ENCODE measurements around the gene TRUB2.

The TRUB2 gene

DNA sequence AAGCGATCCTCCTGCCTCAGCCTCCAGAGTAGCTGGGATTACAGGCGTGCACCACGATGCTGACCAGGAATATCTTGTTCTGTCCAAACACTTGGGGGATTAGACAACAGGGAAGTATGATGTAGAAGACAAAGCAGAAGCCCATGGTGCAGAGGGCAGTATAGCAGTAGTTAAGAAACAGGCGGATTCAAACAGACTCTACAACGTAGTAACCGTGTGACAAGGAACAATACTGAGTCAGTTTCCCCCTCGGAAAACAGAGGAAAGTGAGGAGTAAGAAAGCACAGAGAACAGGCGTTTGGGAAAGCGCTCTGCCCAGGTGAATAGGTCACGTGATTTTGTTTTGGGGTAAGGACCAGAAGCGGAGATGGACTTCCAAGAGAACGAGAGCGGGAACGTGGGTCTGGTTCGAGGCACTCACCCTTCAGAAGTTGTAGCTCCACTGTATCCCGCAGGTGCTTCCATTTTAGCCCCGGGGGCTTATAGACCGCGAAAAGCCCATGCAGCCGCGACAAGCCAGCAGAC, 306 bp downstream of the TRUB2 start:
- TF ChIP-seq, protein P1, sequence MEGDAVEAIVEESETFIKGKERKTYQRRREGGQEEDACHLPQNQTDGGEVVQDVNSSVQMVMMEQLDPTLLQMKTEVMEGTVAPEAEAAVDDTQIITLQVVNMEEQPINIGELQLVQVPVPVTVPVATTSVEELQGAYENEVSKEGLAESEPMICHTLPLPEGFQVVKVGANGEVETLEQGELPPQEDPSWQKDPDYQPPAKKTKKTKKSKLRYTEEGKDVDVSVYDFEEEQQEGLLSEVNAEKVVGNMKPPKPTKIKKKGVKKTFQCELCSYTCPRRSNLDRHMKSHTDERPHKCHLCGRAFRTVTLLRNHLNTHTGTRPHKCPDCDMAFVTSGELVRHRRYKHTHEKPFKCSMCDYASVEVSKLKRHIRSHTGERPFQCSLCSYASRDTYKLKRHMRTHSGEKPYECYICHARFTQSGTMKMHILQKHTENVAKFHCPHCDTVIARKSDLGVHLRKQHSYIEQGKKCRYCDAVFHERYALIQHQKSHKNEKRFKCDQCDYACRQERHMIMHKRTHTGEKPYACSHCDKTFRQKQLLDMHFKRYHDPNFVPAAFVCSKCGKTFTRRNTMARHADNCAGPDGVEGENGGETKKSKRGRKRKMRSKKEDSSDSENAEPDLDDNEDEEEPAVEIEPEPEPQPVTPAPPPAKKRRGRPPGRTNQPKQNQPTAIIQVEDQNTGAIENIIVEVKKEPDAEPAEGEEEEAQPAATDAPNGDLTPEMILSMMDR (IDR thresholded peaks at IDR 0.05; ENCODE audit: low read depth, low read length, missing control alignments) = no peak
- DNase-seq (ENCODE audit: low read depth) = no peak

DNA sequence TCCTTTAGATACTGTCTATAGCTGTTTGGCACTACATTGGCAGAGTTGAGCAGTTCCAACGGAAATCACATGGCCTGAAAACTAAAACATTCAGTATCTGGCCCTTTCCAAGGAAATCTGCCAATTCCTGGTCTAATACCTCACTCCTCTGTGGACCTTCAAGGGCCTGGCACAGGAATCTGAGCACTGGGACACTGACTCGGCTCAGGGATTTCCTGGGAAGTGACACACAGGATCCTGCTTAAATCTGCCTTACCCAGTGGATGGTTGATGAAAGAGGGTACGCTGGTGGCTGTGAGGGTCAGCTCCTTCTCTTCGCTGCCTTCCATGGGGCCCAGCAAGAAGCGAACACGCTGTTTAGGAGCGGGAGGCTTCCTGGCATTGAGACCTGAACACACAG, 904 bp downstream of the TRUB2 start:
- in situ Hi-C loops (cut with HindIII; ENCODE audit: low sequenced_read_pairs) = no loop called here
- H3K4me3 ChIP-seq (ENCODE audit: low read depth, low read length) = peak overlapping the region; percentile 95
- TF ChIP-seq, protein P1 (IDR thresholded peaks at IDR 0.05; ENCODE audit: low read depth, low read length, missing control alignments) = no peak
- no peak for DNase-seq (ENCODE audit: low read depth)

More for the DNA sequence above, 306 bp downstream of the TRUB2 start:
- in situ Hi-C loops (cut with HindIII; ENCODE audit: low sequenced_read_pairs) = no loop called here
- peak overlapping the region; percentile 95 for H3K4me3 ChIP-seq (ENCODE audit: low read depth, low read length)

DNA sequence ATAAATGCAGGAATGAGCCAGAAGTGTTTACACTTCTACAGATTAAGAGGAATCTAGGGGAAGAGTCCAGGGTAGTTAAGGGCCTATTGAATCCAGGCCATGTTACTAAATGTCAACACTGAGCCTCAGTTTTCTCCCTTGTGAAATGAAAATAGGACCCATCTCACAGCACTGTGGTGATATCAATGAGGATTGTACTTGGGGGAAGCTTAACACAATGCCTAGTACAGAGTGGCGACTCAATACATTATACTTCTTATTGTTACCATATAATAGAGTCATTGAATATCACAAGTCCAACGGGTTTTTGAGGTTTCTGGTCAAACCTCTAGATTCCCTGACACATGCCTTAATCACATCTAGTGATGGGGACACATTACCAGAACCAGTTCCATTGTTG, 4.6 kb downstream of the TRUB2 start:
- H3K4me3 ChIP-seq (ENCODE audit: low read depth, low read length) = no peak overlapping the region
- TF ChIP-seq, protein P1 (IDR thresholded peaks at IDR 0.05; ENCODE audit: low read depth, low read length, missing control alignments) = no peak
- in situ Hi-C loops (cut with HindIII; ENCODE audit: low sequenced_read_pairs) = no loop called here
- no peak for DNase-seq (ENCODE audit: low read depth)

DNA sequence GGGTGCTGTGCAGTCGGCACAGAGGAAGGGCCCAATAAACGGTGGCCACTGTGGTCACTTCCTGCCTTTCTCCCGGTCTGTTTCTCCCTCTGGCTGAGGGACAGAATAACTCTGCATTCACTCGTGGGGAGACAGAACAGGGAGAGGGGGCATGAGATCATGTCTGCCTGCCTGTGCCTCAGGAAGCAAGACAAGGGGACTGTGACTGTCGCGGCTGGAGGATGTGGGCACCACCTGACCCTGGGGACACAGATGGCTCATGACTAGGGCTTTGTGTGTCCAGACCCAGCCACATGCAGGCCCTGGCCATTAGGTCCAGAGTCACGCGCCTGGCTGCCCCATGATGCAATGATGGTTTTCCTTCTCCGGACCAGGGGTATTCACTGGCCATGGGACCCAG, 5.8 kb downstream of the TRUB2 start:
- in situ Hi-C loops (cut with HindIII; ENCODE audit: low sequenced_read_pairs) = no loop called here
- H3K4me3 ChIP-seq (ENCODE audit: low read depth, low read length) = no peak overlapping the region
- no peak for DNase-seq (ENCODE audit: low read depth)
- TF ChIP-seq, protein P1 (IDR thresholded peaks at IDR 0.05; ENCODE audit: low read depth, low read length, missing control alignments) = no peak

DNA sequence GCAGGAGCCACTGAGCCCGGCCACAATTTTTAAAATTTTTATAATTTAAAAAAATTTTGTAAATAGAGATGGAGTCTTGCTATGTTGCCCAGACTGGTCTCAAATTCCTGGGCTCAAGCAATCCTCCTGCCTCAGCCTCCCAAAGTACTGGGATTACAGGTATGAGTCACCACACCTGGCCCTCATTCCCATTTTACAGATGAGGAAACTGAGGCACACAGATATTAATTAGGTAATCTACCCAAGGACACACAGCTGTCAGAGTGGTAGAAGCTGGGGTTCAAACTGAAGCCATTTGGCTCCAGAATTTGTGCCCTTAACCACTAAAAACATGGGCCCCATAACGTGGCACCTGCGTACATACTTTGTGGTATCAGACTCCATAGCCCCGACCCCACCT, 7.5 kb downstream of the TRUB2 start:
- DNase-seq (ENCODE audit: low read depth) = no peak
- TF ChIP-seq, protein P1 (IDR thresholded peaks at IDR 0.05; ENCODE audit: low read depth, low read length, missing control alignments) = no peak
- H3K4me3 ChIP-seq (ENCODE audit: low read depth, low read length) = no peak overlapping the region
- in situ Hi-C loops (cut with HindIII; ENCODE audit: low sequenced_read_pairs) = no loop called here

DNA sequence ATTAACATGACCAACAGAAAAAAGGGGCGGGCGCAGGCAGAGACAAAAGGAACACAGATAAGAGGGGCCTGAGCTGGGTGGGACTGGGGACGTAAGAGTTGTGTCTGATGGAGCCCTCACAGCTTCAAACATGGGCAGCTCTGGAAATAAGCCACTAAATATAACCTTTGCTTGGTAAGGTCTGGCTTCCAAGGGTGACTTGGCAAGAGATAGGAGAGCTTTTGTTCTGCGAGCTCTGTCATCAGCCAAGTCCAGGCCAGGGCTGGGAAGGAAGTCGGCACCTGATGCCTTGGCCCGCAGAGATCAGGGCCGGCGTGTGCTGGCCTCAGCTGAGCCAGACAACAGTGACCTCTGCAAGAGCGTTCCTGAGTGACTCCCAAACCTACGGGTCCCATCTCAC, 11.8 kb downstream of the TRUB2 start:
- TF ChIP-seq, protein P1 (IDR thresholded peaks at IDR 0.05; ENCODE audit: low read depth, low read length, missing control alignments) = no peak
- in situ Hi-C loops (cut with HindIII; ENCODE audit: low sequenced_read_pairs) = no loop called here
- DNase-seq (ENCODE audit: low read depth) = no peak

DNA sequence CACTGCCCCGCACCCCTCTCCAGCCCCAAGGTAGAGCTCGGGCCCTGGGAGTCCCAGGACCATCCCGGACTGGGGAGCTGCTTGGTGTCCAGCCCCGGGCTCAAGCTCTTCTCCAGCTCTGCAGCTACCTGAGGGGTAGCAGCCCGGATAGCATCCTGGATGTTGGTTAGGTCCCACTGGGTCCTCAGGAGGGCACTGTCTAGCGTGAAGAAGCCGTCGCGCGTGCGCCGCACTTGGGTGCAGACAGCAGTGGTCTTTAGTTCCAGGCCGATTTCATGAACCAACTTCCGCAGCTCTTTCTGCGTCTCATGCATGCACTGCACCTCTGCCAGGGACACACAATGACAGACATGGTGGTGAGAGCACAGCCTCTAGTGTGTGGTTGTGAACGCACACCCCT, 12.7 kb downstream of the TRUB2 start:
- in situ Hi-C loops (cut with HindIII; ENCODE audit: low sequenced_read_pairs) = no loop called here
- DNase-seq (ENCODE audit: low read depth) = no peak
- H3K4me3 ChIP-seq (ENCODE audit: low read depth, low read length) = no peak overlapping the region

More for the DNA sequence above, 11.8 kb downstream of the TRUB2 start:
- H3K4me3 ChIP-seq (ENCODE audit: low read depth, low read length) = no peak overlapping the region

More for the DNA sequence above, 12.7 kb downstream of the TRUB2 start:
- TF ChIP-seq, protein P1 (IDR thresholded peaks at IDR 0.05; ENCODE audit: low read depth, low read length, missing control alignments) = no peak

All from astrocyte of the cerebellum (primary cell).